HG02852 (cell line): ENCODE data around the gene CELF2.
A peak's percentile ranks its signal among the peaks of the same experiment; 100 is the strongest.
"Not testable (repeated sequence)": the region's sequence is repeated elsewhere in the genome, so short reads cannot be mapped to it uniquely, and the experiment has no call there.

Experiments used
- ATAC-seq: cut with Tn5 transposase; IDR thresholded peaks from one replicate; pipeline ENCODE4 v1.9.1; 2021; ENCODE audit warnings: mild to moderate bottlenecking, moderate library complexity; ENCODE audit not compliant: unreplicated experiment

CELF2 gene

GRCh38 chr10:11336722-11337162 lies 319.1 kb downstream of the CELF2 start:
- ATAC-seq, result no peak

DNA sequence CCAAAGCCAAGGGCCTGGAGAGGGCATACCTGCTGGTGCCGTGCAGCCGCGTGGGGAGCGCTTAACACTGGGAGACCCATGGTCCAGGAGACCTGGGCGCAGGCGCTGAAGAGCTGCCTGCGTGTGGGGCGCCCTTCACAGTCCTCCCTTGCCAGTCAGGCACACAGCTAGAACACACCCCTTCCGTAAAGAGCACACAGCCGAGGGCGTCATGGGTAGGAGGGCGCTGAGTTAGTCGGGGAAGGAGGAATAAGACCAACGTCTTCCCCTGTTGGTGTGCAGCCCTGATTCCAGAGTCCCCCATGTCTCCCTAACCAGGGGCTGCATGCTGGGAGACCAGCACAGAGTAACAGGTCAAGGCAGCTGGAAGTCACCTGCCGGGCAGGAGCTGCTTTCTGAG lies 319.8 kb downstream of the CELF2 start:
- no peak for ATAC-seq

- no peak for ATAC-seq
These were observed 320.6 kb downstream of the CELF2 start for GRCh38 chr10:11338160-11338844.

- ATAC-seq, result no peak
These were observed 321.3 kb downstream of the CELF2 start for GRCh38 chr10:11339013-11339412.

DNA sequence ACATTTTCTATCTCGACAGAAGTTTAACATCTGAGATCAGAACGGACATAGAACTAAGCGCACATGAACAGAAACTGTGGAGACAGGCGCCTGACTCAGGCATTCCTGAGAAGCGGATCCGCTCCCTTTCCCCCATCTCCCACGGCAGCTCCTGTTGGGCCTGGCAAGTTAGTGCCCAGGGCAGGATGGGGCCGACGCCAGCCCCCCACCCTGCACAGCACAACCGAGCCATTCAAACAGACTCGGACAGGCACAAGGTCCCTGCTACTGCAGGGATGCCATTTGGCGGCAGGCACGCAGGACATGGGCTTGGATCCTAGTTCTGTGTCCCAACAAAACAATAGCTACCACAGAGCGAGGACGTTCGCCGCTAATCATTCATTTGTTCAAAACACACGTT lies 322.0 kb downstream of the CELF2 start:
- no peak for ATAC-seq

DNA sequence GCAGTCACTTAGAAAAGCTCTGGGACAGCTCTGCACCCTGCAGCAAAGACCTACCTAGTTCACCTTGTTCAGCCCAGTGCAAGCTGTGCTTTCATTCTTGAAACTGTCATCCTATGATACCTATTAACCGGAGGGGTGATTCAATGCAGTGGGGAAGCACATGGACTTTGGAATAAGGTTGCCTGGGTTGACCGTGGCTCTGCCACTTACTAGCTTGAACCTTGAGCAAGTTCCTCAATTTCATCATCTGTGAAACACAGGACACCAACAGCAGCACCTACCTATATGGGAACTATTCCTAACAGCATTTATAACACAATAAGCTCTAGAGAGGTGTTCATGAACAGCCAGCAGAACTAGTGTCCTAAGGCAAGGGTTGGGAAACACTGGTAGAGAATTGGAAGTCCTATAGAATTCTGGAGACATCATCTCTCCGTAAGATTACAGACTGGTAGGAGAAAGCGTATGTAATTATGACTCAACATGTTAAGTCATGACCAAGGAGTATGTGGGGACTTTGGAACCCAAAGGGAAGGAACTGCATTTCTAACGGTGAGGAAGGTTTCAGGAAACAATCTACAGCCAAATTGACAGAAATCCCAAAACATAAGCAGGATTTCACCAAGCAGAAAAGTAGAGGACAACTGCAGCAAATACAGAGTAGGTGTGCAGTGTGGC lies 323.8 kb downstream of the CELF2 start:
- no peak for ATAC-seq

DNA sequence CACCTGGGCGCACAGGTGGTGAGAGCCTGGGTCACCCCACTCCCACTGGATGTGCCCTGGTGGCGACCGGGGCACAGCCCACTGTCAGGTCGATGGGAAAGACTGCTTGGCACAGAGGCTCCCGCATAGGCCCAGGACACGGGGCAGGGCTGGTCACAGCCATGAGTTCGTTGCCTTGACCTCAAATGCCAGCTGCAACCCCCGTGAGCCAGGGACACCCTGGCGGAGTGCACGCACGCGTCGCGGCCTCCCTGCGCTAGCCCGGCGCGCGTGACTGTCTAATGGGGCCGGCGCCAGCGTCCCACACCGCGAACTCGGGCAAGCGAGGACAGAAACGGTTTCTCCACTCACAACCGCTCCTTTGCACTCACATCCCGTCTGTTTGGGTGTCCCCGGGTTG lies 326.4 kb downstream of the CELF2 start:
- no peak for ATAC-seq

DNA sequence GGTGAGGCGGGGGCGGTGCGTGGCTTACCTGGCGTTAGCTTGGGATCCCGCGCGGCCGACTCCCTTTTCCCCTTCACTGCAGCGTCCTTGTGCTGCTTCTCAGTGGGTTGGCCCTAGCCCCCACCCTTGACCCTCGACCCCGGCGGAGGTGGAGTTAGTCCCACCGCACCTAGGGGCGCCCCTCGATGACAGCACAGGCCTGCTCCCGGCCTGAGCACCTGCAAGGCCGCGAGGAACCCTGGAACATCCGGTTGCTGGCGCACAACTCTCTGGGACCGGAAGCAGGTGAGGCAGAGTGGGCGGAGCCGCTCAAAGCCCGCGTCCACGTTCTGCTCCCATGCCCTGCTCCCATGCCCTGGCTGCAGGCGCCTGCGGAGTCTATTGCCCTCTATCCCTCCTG lies 326.9 kb downstream of the CELF2 start:
- no peak for ATAC-seq

DNA sequence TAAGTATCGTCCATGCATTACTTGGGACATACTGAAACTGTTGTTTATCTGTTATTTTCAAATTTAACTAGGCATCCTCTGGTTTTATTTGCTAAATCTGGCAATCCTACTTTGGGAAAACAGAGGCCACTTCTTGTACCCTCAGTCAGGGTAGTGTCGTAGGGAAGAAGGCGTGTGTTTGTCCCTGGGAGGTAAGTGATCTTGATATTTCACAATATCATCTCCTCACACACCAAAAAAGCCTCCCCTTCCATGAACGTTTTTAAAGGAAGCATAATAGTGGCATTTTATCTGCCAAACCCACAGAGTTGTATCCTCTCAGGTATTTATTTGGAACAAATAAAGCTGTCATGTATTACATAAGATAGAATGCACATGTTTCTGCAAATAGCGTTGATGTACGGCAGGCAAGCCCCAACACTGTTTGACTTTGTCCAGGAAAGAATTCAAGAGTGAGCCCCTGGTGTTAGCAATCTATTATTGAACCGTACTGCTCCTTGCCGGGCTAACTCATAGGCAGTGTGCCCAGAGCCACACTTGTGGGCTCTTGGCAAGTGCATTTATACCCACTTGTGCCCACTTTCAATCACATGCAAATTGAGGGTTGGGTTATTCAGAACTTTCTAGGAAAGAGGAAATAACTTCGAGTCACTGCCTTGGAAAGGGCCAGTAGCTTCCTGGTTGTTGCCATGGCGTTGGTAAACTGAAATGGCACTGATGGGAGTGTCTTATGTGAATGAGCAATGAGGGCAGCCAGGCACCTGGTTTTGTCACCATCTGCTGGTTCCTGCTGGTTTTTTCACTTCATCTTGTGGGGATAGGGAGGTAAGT lies 327.8 kb downstream of the CELF2 start:
- peak; percentile 62 for ATAC-seq

DNA sequence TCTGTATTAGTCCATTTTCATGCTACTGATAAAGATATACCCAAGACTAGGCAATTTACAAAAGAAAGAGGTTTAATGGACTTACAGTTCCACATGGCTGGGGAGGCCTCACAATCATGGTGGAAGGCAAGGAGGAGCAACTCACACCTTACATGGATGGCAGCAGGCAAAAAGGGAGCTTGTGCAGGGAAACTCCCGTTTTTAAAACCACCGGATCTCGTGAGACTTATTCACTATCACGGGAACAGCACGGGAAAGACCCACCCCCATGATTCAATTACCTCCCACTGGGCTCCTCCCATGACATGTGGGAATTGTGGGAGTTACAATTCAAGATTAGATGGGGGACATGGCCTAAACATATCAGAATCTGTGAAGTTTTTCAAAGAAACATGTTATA lies 329.9 kb downstream of the CELF2 start:
- ATAC-seq, result not testable (repeated sequence)

DNA sequence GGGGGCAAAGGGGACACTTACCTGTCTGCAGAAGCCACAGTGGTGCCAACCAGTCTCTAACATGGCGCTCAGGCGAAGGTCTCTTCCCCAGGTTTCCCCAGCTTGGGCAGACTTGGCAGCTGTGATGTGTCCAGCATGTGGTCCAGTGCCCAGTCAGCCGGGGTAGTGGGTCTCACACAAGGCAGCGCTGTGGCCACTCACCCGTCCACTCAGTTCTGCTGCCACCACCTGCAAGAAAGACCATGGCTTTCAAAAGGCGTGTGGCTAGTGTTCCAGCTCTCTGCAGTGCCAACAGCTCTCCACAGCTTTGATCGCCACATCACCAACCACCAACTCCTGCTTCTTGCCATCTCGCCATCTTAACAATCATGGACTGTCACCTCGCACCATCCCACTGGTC lies 334.1 kb downstream of the CELF2 start:
- ATAC-seq, result no peak

- ATAC-seq, result no peak
These were observed 335.6 kb downstream of the CELF2 start for GRCh38 chr10:11353006-11353896.

- no peak for ATAC-seq
These were observed 337.2 kb downstream of the CELF2 start for GRCh38 chr10:11354823-11355222.

DNA sequence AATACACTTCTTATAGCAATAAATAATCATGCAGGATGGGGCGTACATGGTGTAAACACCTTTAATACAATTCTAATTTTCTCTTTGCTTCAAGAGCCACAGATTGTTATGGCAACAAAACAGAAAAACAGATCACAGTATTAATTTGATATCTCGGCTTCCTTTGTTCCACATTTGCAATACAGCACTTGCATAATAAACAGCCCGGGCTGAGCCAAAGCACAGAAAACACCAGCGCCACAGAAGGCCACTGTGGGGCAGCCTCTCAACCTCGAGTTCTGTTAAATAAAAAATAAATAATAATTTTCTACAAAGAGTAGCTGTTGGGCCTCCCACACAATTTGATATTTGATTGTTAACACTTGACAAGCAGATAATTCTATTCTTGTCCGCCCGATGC lies 337.9 kb downstream of the CELF2 start:
- no peak for ATAC-seq

DNA sequence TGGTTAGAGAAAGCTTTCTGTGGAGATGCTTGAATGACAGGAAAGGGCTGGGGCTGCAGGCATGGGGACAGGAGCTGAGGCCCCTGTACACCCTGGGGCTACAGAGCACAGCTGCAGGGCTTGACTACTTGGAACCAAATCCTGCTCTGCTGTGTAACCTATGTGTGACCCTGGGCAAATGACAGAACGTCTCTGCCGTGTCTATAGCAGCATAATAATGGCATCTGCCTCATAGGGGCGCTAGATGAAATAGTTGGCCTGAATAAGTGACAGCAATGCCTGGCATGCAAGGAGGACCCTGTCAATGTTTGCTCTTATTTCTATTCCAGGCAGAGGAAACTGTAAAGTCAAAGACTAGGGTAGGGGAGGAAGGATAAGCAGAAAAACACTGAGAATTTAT lies 339.8 kb downstream of the CELF2 start:
- ATAC-seq, result no peak

DNA sequence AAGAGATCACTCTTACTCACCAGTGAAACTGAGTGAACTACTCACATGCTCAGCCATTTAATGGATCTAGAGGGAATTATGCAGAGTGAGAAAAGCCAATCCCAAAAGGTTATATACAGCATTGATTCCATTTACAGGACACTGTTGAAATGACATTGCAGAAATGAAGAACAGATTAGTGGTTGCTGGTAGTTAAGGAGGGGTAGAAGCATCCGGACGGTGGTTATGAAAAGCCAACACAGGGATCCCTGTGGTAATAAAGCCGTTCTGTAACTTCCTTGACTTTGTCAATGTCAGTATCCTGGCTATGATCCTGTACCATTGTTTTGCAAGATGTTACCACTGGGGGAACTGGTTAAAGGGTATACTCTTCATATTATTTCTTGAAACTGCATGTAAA lies 340.3 kb downstream of the CELF2 start:
- ATAC-seq, result no peak

GRCh38 chr10:11358923-11359575 lies 341.4 kb downstream of the CELF2 start:
- ATAC-seq, result no peak

- ATAC-seq, result no peak
These were observed 342.2 kb downstream of the CELF2 start for GRCh38 chr10:11359869-11360268.

- no peak for ATAC-seq
These were observed 345.8 kb downstream of the CELF2 start for GRCh38 chr10:11363497-11363896.

DNA sequence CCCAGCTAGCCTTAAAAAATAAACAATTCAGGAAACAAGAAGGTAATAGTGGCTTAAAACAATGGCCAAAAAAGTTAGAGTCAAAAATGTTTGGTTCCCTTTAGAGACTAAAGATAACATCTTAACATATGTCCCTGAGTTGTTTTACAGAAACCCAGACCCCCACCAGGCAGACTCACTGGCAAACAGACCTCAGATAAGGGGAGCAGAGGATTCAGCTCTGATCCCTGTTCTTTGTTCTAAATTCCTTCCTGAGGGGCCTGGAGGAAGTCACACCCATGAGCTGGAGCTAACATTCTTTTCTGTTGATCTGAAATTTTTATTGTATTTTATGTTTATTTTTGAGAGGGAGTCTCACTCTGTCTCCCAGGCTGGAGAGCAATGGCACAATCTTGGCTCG lies 346.6 kb downstream of the CELF2 start:
- no peak for ATAC-seq
